Esophagus squamous epithelium (tissue), 5 donors: ENCODE results near the gene C1QTNF8. TPM values are rescaled to one million over a fixed set of nuclear protein-coding genes. Genes with fewer than 3 reads are reported as not detected.

Experiments used
- DNase-seq: peaks from one replicate; lab custom pipeline; 2025; lab: John Stamatoyannopoulos, UW
- H3K27ac ChIP-seq, 4 donors: fragments of 200-600 bp; sonication (generic); one replicate each; pipeline ENCODE4 v1.5.1; 2016 to 2019; ENCODE audit warnings: mild to moderate bottlenecking in 1 of 4
- H3K27me3 ChIP-seq, 4 donors: fragments of 200-600 bp; sonication (generic); 1 replicate in 3 of 4; 2 replicates in 1 of 4; pipeline versions ENCODE4 v1.5.1 to v1.6.0; 2017 to 2021; ENCODE audit warnings: antibody characterized with exemption in 1 of 4
- H3K36me3 ChIP-seq, 3 donors: fragments of 200-600 bp; sonication (generic); one replicate each; pipeline ENCODE4 v1.5.1; 2016 to 2019
- H3K4me1 ChIP-seq, 3 donors: fragments of 200-600 bp; sonication (generic); one replicate each; pipeline ENCODE4 v1.5.1; 2017 to 2019
- H3K4me3 ChIP-seq, 4 donors: fragments of 200-600 bp; sonication (generic); 1 replicate in 3 of 4; 2 replicates in 1 of 4; pipeline ENCODE4 v1.5.1; 2016 to 2019; ENCODE audit warnings: mild to moderate bottlenecking in 2 of 4, moderate library complexity in 1 of 4
- H3K9me3 ChIP-seq, 3 donors: fragments of 200-600 bp; sonication (generic); one replicate each; pipeline ENCODE4 v1.5.1; 2016 to 2019
- CTCF ChIP-seq, 6 experiments: fragments of 450-650 bp in 4 of 6; fragments of 200-600 bp in 2 of 6; sonication (generic) in 2 of 6; IDR thresholded peaks; one replicate each; pipeline ENCODE4 v1.5.1; 2016 to 2019; ENCODE audit warnings: antibody characterized with exemption in 6 of 6, mild to moderate bottlenecking in 4 of 6, moderate library complexity in 4 of 6
- POLR2A ChIP-seq, 4 donors: fragments of 450-650 bp; IDR thresholded peaks; one replicate each; pipeline ENCODE4 v1.6.1; 2017; ENCODE audit warnings: antibody characterized with exemption in 4 of 4, mild to moderate bottlenecking in 4 of 4, moderate library complexity in 3 of 4
- WGBS, 2 donors: methylation state at CpG; one replicate each; pipeline ENCODE4 v1.1.5; 2018; 5-methylcytosine and 5-hydroxymethylcytosine counted together
- intact Hi-C: fragments of 100-400 bp; cut with DNase I; formaldehyde crosslinking; loops from one replicate; pipeline ENCODE4 v1.15.0; 2022
- total RNA-seq, 4 donors: library from RNA; depleted of rRNA; stranded (reverse); fragments of >200 nt; gene quantifications; one replicate each; pipeline ENCODE4 v1.1.0, GENCODE V29; 2016
- donor health status: DM: yes; HTN: yes; CAD: no.

Gene C1QTNF8
- total RNA-seq, 4 donors from 2014 or later: not detected

GRCh38 chr16:1098266-1098991 is 2.4 kb upstream of the C1QTNF8 start:
- peaks cover 0 to 7% (median 4%) of the 10 kb centered on the region in 3 donors for H3K4me1 ChIP-seq
- no peaks in the 10 kb centered on the region for H3K36me3 ChIP-seq
- no peaks in the 10 kb centered on the region for H3K9me3 ChIP-seq
- intact Hi-C loops: no loop called here
- WGBS, 2 donors: 27 to 60% methylated on average over 2 to 6 of the region's 34 CpGs
- H3K27me3 ChIP-seq: peaks cover 3 to 100% (median 7%) of the 10 kb centered on the region in 4 donors
- TF ChIP-seq POLR2A (IDR thresholded peaks at IDR 0.05) (no peak), CTCF (IDR thresholded peaks at IDR 0.05) (no peak)
- no peak overlapping the region for H3K27ac ChIP-seq
- no peak overlapping the region for H3K4me3 ChIP-seq
- DNase-seq: no peak

GRCh38 chr16:1097800-1098199 is 1.8 kb upstream of the C1QTNF8 start:
- no peak for DNase-seq
- Histone ChIP-seq H3K27ac (no peak overlapping the region), H3K36me3 (no peaks in the 10 kb centered on the region), H3K27me3 (peaks cover 0 to 97% (median 2%) of the 10 kb centered on the region in 4 donors), H3K9me3 (no peaks in the 10 kb centered on the region), H3K4me1 (peaks cover 0 to under 1% (median 0%) of the 10 kb centered on the region in 3 donors), H3K4me3 (no peak overlapping the region)
- no peak for TF ChIP-seq POLR2A (IDR thresholded peaks at IDR 0.05)
- no peak for TF ChIP-seq CTCF (IDR thresholded peaks at IDR 0.05)
- intact Hi-C loops: no loop called here
- WGBS, 2 donors: 42% methylated on average over 10 of the region's 23 CpGs; no CpG with 5 or more reads in 1 of the 2 donors

- H3K27ac ChIP-seq: no peak overlapping the region
- DNase-seq: no peak
- H3K4me3 ChIP-seq: no peak overlapping the region
- TF ChIP-seq CTCF (IDR thresholded peaks at IDR 0.05): no peak
- no peak for TF ChIP-seq POLR2A (IDR thresholded peaks at IDR 0.05)
- no CpG with 5 or more reads among the region's 18 CpGs for WGBS, 2 donors
- no peaks in the 10 kb centered on the region for H3K9me3 ChIP-seq
- intact Hi-C loops: no loop called here
- H3K4me1 ChIP-seq: no peaks in the 10 kb centered on the region
- H3K27me3 ChIP-seq: peaks cover 0 to 91% (median 2%) of the 10 kb centered on the region in 4 donors
- H3K36me3 ChIP-seq: no peaks in the 10 kb centered on the region
Observed at GRCh38 chr16:1097156-1097555, 1.1 kb upstream of the C1QTNF8 start.

GRCh38 chr16:1095450-1096168 is 435 bp downstream of the C1QTNF8 start:
- Histone ChIP-seq H3K4me1 (peaks cover 0 to 4% (median 0%) of the 10 kb centered on the region in 3 donors), H3K27me3 (peaks cover 0 to 91% (median 2%) of the 10 kb centered on the region in 4 donors), H3K9me3 (no peaks in the 10 kb centered on the region), H3K36me3 (no peaks in the 10 kb centered on the region), H3K27ac (no peak overlapping the region), H3K4me3 (no peak overlapping the region)
- no peak for DNase-seq
- no peak for TF ChIP-seq POLR2A (IDR thresholded peaks at IDR 0.05)
- no peak for TF ChIP-seq CTCF (IDR thresholded peaks at IDR 0.05)
- intact Hi-C loops: no loop called here
- 20% methylated on average over 1 of the region's 16 CpGs; no CpG with 5 or more reads in 1 of the 2 donors for WGBS, 2 donors
